Chondrocyte (in vitro differentiated cells): Measurements from ENCODE around the gene CREB3L2. TPM values are rescaled to one million over a fixed set of nuclear protein-coding genes. Genes with fewer than 3 reads are reported as not detected.

ENCODE experiments used
- DNase-seq: peaks from one replicate; pipeline ENCODE4 v3.0.0; 2021; ENCODE audit warnings: mixed read lengths, low spot score
- H3K27ac Mint-ChIP-seq: one replicate; pipeline ENCODE4 v1.8.0; 2021; ENCODE audit warnings: mild to moderate bottlenecking, moderate library complexity, mixed read lengths; ENCODE audit not compliant: unreplicated experiment
- H3K27me3 Mint-ChIP-seq: 2 replicates; pipeline ENCODE4 v1.8.0; 2021; ENCODE audit warnings: low read depth, mixed read lengths
- H3K36me3 Mint-ChIP-seq: 2 replicates; pipeline ENCODE4 v1.8.0; 2021; ENCODE audit warnings: low read depth, mixed read lengths
- H3K4me1 Mint-ChIP-seq: 2 replicates; pipeline ENCODE4 v1.8.0; 2021; ENCODE audit warnings: low read depth, mild to moderate bottlenecking, mixed read lengths
- H3K4me3 Mint-ChIP-seq: one replicate; pipeline ENCODE4 v1.8.0; 2021; ENCODE audit warnings: mild to moderate bottlenecking, moderate library complexity, mixed read lengths; ENCODE audit not compliant: unreplicated experiment
- H3K9me3 Mint-ChIP-seq: 2 replicates; pipeline ENCODE4 v1.8.0; 2021; ENCODE audit warnings: low read depth, mixed read lengths
- CTCF ChIP-seq: fragments of 200-600 bp; sonication (generic); IDR thresholded peaks from 2 replicates; pipeline ENCODE4 v1.5.0; 2021; ENCODE audit warnings: antibody characterized with exemption, mild to moderate bottlenecking, moderate library complexity
- total RNA-seq: library from RNA; stranded (reverse); gene quantifications from 3 replicates; pipeline ENCODE4 v1.2.1, GENCODE V29; 2021

The CREB3L2 gene
- total RNA-seq, 1 donor from 2014 or later = 217 TPM

GRCh38 chr7:138000081-138000701, 1.7 kb downstream of the CREB3L2 start:
- peak overlapping the region; percentile 96 for H3K27ac Mint-ChIP-seq
- no peak for DNase-seq
- H3K27me3 Mint-ChIP-seq = no peaks in the 10 kb centered on the region
- H3K36me3 Mint-ChIP-seq = peaks cover 17% of the 10 kb centered on the region
- peak; percentile 5 for TF ChIP-seq CTCF
- H3K4me3 Mint-ChIP-seq = peak overlapping the region; percentile 96
- no peaks in the 10 kb centered on the region for H3K9me3 Mint-ChIP-seq
- peaks cover 59% of the 10 kb centered on the region for H3K4me1 Mint-ChIP-seq

GRCh38 chr7:137999496-138000080, 2.3 kb downstream of the CREB3L2 start:
- peaks cover 59% of the 10 kb centered on the region for H3K4me1 Mint-ChIP-seq
- peak overlapping the region; percentile 96 for H3K4me3 Mint-ChIP-seq
- no peaks in the 10 kb centered on the region for H3K27me3 Mint-ChIP-seq
- no peaks in the 10 kb centered on the region for H3K9me3 Mint-ChIP-seq
- no peak for TF ChIP-seq CTCF
- peaks cover 17% of the 10 kb centered on the region for H3K36me3 Mint-ChIP-seq
- no peak for DNase-seq
- H3K27ac Mint-ChIP-seq = peak overlapping the region; percentile 96

GRCh38 chr7:137998250-137998649, 3.6 kb downstream of the CREB3L2 start:
- Mint-ChIP-seq H3K27me3 (no peaks in the 10 kb centered on the region), H3K36me3 (peaks cover 17% of the 10 kb centered on the region), H3K9me3 (no peaks in the 10 kb centered on the region), H3K4me1 (peaks cover 55% of the 10 kb centered on the region), H3K4me3 (peak overlapping the region; percentile 96), H3K27ac (peak overlapping the region; percentile 96)
- DNase-seq = no peak
- TF ChIP-seq CTCF = no peak

GRCh38 chr7:137996871-137997270, 5.0 kb downstream of the CREB3L2 start:
- peak overlapping the region; percentile 70 for H3K4me3 Mint-ChIP-seq
- peaks cover 22% of the 10 kb centered on the region for H3K36me3 Mint-ChIP-seq
- H3K9me3 Mint-ChIP-seq = no peaks in the 10 kb centered on the region
- no peaks in the 10 kb centered on the region for H3K27me3 Mint-ChIP-seq
- no peak for DNase-seq
- H3K27ac Mint-ChIP-seq = peak overlapping the region; percentile 88
- no peak for TF ChIP-seq CTCF
- peaks cover 44% of the 10 kb centered on the region for H3K4me1 Mint-ChIP-seq

- DNase-seq = no peak
- Mint-ChIP-seq H3K36me3 (peaks cover 23% of the 10 kb centered on the region), H3K9me3 (no peaks in the 10 kb centered on the region), H3K27me3 (no peaks in the 10 kb centered on the region), H3K27ac (peak overlapping the region; percentile 88), H3K4me3 (peak overlapping the region; percentile 70), H3K4me1 (peaks cover 44% of the 10 kb centered on the region)
- no peak for TF ChIP-seq CTCF
Measured at GRCh38 chr7:137996386-137996851, 5.5 kb downstream of the CREB3L2 start.
